ENCODE results near the gene SLC35G4. TPM values are rescaled to one million over a fixed set of nuclear protein-coding genes. Genes with fewer than 3 reads are reported as not detected.

SLC35G4 gene
- total RNA-seq, 4 donors from 2014 or later, result not detected

DNA sequence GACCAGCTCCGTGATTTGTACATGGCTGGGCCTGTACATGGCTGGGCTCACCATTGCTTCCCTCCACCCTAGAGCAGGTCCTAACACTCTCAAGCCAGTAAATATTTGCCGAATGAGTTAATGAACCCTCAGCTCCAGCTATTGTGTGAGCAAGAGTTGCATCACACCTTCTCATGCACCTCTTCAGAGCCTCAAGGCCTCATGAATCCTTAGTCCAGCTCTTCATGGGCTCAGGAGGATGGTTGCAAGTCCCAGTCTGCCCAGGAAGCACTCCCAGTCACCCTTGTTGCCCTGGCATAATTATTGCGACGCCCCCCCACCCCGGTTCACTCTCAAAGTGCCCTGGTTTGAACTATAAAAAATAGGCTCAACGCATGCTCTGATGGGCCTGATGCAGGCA, 49.6 kb downstream of the SLC35G4 start:
- WGBS, 2 donors, result 84 to 89% methylated on average over 6 of the region's 6 CpGs

More for the DNA sequence above, 49.6 kb downstream of the SLC35G4 start:
- no peak overlapping the region for H3K27ac ChIP-seq
- H3K27me3 ChIP-seq, result peaks cover 0 to 5% of the 10 kb centered on the region in 2 donors
- peaks cover 0 to 9% (median 0%) of the 10 kb centered on the region in 4 donors for H3K4me1 ChIP-seq
- no peak overlapping the region for H3K4me3 ChIP-seq
- no peaks in the 10 kb centered on the region for H3K9me3 ChIP-seq
- H3K36me3 ChIP-seq, result no peaks in the 10 kb centered on the region
- DNase-seq (ENCODE audit: low spot score in 2 of 2), result no peak
- TF ChIP-seq EP300 (IDR thresholded peaks at IDR 0.05) (no peak), POLR2A (IDR thresholded peaks at IDR 0.05) (no peak)
- TF ChIP-seq, protein P1, sequence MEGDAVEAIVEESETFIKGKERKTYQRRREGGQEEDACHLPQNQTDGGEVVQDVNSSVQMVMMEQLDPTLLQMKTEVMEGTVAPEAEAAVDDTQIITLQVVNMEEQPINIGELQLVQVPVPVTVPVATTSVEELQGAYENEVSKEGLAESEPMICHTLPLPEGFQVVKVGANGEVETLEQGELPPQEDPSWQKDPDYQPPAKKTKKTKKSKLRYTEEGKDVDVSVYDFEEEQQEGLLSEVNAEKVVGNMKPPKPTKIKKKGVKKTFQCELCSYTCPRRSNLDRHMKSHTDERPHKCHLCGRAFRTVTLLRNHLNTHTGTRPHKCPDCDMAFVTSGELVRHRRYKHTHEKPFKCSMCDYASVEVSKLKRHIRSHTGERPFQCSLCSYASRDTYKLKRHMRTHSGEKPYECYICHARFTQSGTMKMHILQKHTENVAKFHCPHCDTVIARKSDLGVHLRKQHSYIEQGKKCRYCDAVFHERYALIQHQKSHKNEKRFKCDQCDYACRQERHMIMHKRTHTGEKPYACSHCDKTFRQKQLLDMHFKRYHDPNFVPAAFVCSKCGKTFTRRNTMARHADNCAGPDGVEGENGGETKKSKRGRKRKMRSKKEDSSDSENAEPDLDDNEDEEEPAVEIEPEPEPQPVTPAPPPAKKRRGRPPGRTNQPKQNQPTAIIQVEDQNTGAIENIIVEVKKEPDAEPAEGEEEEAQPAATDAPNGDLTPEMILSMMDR (IDR thresholded peaks at IDR 0.05), result no peak

Small RNAs within 50 kb of the gene (small RNA-seq; reads per million reads assigned to genes)
- gene AP001120.4, result not detected

Other genes with a start within 250 kb of the SLC35G4 start
- gene GNAL, start 79.7 kb downstream of the SLC35G4 start, total RNA-seq, result 10 to 100 TPM; 11.3 to 17.3 (median 14.4) TPM
- gene CHMP1B, start 241.8 kb downstream of the SLC35G4 start, total RNA-seq, result 10 to 100 TPM; 31.2 to 49.8 (median 38.1) TPM